H9 (cell line): ENCODE data around the gene TNIK. TPM values are rescaled to one million over a fixed set of nuclear protein-coding genes. Genes with fewer than 3 reads are reported as not detected.

Experiments used
- DNase-seq: peaks from one replicate; pipeline ENCODE4 v3.0.0-alpha.2; 2017
- H2AFZ ChIP-seq: one replicate; pipeline ENCODE4 v1.6.1; 2013; ENCODE audit warnings: mild to moderate bottlenecking, low read length, control low read depth, moderate library complexity
- H2AK5ac ChIP-seq: 2 replicates; pipeline ENCODE4 v1.6.1; 2013; ENCODE audit warnings: low read length, control low read depth, mixed read lengths; ENCODE audit not compliant: insufficient read length
- H2BK120ac ChIP-seq: one replicate; pipeline ENCODE4 v1.6.1; 2013; ENCODE audit warnings: low read depth, mild to moderate bottlenecking, low read length, control low read depth, inconsistent platforms; ENCODE audit not compliant: poor library complexity, severe bottlenecking
- H2BK12ac ChIP-seq: 2 replicates; pipeline ENCODE4 v1.6.1; 2013; ENCODE audit warnings: low read length, control low read depth, mixed read lengths, low read depth; ENCODE audit not compliant: insufficient read length
- H2BK15ac ChIP-seq: 2 replicates; pipeline ENCODE4 v1.6.1; 2013; ENCODE audit warnings: low read depth, low read length, control low read depth
- H2BK20ac ChIP-seq: one replicate; pipeline ENCODE4 v1.6.1; 2013; ENCODE audit warnings: low read depth, mild to moderate bottlenecking, low read length, control low read depth, inconsistent platforms; ENCODE audit not compliant: poor library complexity, severe bottlenecking
- H2BK5ac ChIP-seq: 2 replicates; pipeline ENCODE4 v1.6.1; 2013; ENCODE audit warnings: low read length, control low read depth, mixed read lengths; ENCODE audit not compliant: insufficient read length
- H3K14ac ChIP-seq: 2 replicates; pipeline ENCODE4 v1.6.1; 2013; ENCODE audit warnings: low read length, control low read depth; ENCODE audit not compliant: insufficient read depth
- H3K18ac ChIP-seq: 2 replicates; pipeline ENCODE4 v1.6.1; 2013; ENCODE audit warnings: low read depth, mild to moderate bottlenecking, mixed read lengths, low read length, control low read depth; ENCODE audit not compliant: insufficient read length
- H3K23ac ChIP-seq: 2 replicates; pipeline ENCODE4 v1.6.1; 2013; ENCODE audit warnings: low read length, control low read depth, mixed read lengths, low read depth; ENCODE audit not compliant: insufficient read length
- H3K23me2 ChIP-seq: 2 replicates; pipeline ENCODE4 v1.6.1; 2013; ENCODE audit warnings: low read depth, mild to moderate bottlenecking, mixed read lengths, low read length, control low read depth; ENCODE audit not compliant: insufficient read length, poor library complexity, severe bottlenecking
- H3K27ac ChIP-seq: 2 replicates; pipeline ENCODE4 v1.5.1; 2013; ENCODE audit warnings: low read length, control low read depth, mixed read lengths, low read depth; ENCODE audit not compliant: insufficient read length
- H3K27me3 ChIP-seq: 2 replicates; pipeline ENCODE4 v1.6.1; 2013; ENCODE audit warnings: low read length, control low read depth, inconsistent platforms; ENCODE audit not compliant: insufficient read depth
- H3K4ac ChIP-seq: 2 replicates; pipeline ENCODE4 v1.6.1; 2013; ENCODE audit warnings: low read depth, mild to moderate bottlenecking, control low read depth, inconsistent platforms, low read length, moderate library complexity
- H3K4me1 ChIP-seq: 2 replicates; pipeline ENCODE4 v1.6.1; 2013; ENCODE audit warnings: low read length, control low read depth, inconsistent platforms; ENCODE audit not compliant: insufficient read depth
- H3K4me2 ChIP-seq: 2 replicates; pipeline ENCODE4 v1.6.1; 2013; ENCODE audit warnings: low read length, control low read depth, mixed read lengths; ENCODE audit not compliant: insufficient read length, insufficient read depth
- H3K56ac ChIP-seq: 2 replicates; pipeline ENCODE4 v1.6.1; 2013; ENCODE audit warnings: low read depth, mild to moderate bottlenecking, mixed read lengths, low read length, control low read depth; ENCODE audit not compliant: insufficient read length
- H3K79me1 ChIP-seq: 2 replicates; pipeline ENCODE4 v1.6.1; 2013; ENCODE audit warnings: low read depth, mild to moderate bottlenecking, moderate library complexity, low read length, control low read depth, inconsistent platforms; ENCODE audit not compliant: insufficient read depth, poor library complexity, severe bottlenecking
- H3K79me2 ChIP-seq: 2 replicates; pipeline ENCODE4 v1.6.1; 2013; ENCODE audit warnings: low read length, control low read depth, inconsistent platforms; ENCODE audit not compliant: insufficient read depth
- H3K9ac ChIP-seq: 2 replicates; pipeline ENCODE4 v1.6.1; 2013; ENCODE audit warnings: low read length, control low read depth, mixed read lengths; ENCODE audit not compliant: insufficient read length; ENCODE audit errors: extremely low read depth
- H3K9me3 ChIP-seq: one replicate; pipeline ENCODE4 v1.6.1; 2013; ENCODE audit warnings: low read depth, low read length, inconsistent platforms; ENCODE audit not compliant: control insufficient read depth
- H3T11ph ChIP-seq: one replicate; pipeline ENCODE4 v1.6.1; 2013; ENCODE audit warnings: mild to moderate bottlenecking, low read length, control low read depth, inconsistent platforms
- H4K20me1 ChIP-seq: one replicate; pipeline ENCODE4 v1.6.1; 2013; ENCODE audit not compliant: control insufficient read depth, insufficient read length, insufficient read depth
- H4K5ac ChIP-seq: 2 replicates; pipeline ENCODE4 v1.6.1; 2013; ENCODE audit warnings: low read depth, mild to moderate bottlenecking, mixed read lengths, low read length, control low read depth; ENCODE audit not compliant: insufficient read length
- H4K8ac ChIP-seq: replicated peaks from 2 replicates; pipeline ENCODE4 v1.6.1; 2013; ENCODE audit warnings: low read length, control low read depth, mixed read lengths, low read depth; ENCODE audit not compliant: insufficient read length
- H4K91ac ChIP-seq: 2 replicates; pipeline ENCODE4 v1.6.1; 2013; ENCODE audit warnings: low read depth, mild to moderate bottlenecking, moderate library complexity, mixed read lengths, low read length, control low read depth; ENCODE audit not compliant: insufficient read length
- H3K27ac Mint-ChIP-seq, 3 experiments: 2 replicates in 2 of 3; 3 replicates in 1 of 3; pipeline ENCODE4 v1.8.0; 2020 to 2021; ENCODE audit warnings: mixed read lengths in 3 of 3, mild to moderate bottlenecking in 1 of 3, moderate library complexity in 1 of 3
- H3K27me3 Mint-ChIP-seq: 2 replicates; pipeline ENCODE4 v1.8.0; 2021; ENCODE audit warnings: low read depth, mild to moderate bottlenecking, moderate library complexity, mixed read lengths
- H3K36me3 Mint-ChIP-seq, 3 experiments: 2 replicates in 2 of 3; 3 replicates in 1 of 3; pipeline ENCODE4 v1.8.0; 2020 to 2021; ENCODE audit warnings: low read depth in 3 of 3, mixed read lengths in 3 of 3; ENCODE audit not compliant: insufficient read depth in 1 of 3
- H3K4me1 Mint-ChIP-seq, 2 experiments: 2 replicates each; pipeline ENCODE4 v1.8.0; 2020; ENCODE audit warnings: mixed read lengths in 2 of 2
- H3K4me3 Mint-ChIP-seq, 2 experiments: 2 replicates in 1 of 2; 3 replicates in 1 of 2; pipeline ENCODE4 v1.8.0; 2020 to 2021; ENCODE audit warnings: mild to moderate bottlenecking in 2 of 2, mixed read lengths in 2 of 2, moderate library complexity in 1 of 2
- H3K9me3 Mint-ChIP-seq, 2 experiments: 2 replicates in 1 of 2; 3 replicates in 1 of 2; pipeline ENCODE4 v1.8.0; 2020; ENCODE audit warnings: mild to moderate bottlenecking in 2 of 2, mixed read lengths in 2 of 2, moderate library complexity in 1 of 2
- CTCF ChIP-seq: fragments of 200-600 bp; sonication (generic); conservative IDR thresholded peaks from 3 replicates; pipeline ENCODE4 v1.8.0; 2021; ENCODE audit warnings: antibody characterized with exemption, mild to moderate bottlenecking
- total RNA-seq: library from RNA; stranded (reverse); gene quantifications from 2 replicates; pipeline ENCODE4 v1.2.1, GENCODE V29; 2021

TNIK gene
- total RNA-seq, 1 experiment from 2014 or later = 15.9 TPM

GRCh38 chr3:171476532-171477102 is 16.4 kb upstream of the TNIK start:
- Histone ChIP-seq H3K14ac (no peak overlapping the region), H3K23ac (no peak overlapping the region), H3K9ac (no peak overlapping the region), H2AK5ac (no peak overlapping the region), H2BK5ac (no peak overlapping the region), H4K8ac (no peak overlapping the region), H3K23me2 (no peaks in the 10 kb centered on the region), H3K9me3 (no peaks in the 10 kb centered on the region), H4K5ac (no peak overlapping the region), H3K56ac (no peak overlapping the region), H3K27ac (no peak overlapping the region), H3K27me3 (no peaks in the 10 kb centered on the region), H2BK120ac (no peak overlapping the region), H3K79me1 (no peaks in the 10 kb centered on the region), H3K79me2 (no peaks in the 10 kb centered on the region), H3T11ph (no peak overlapping the region), H3K4ac (no peak overlapping the region), H3K4me2 (no peak overlapping the region), H2BK15ac (no peak overlapping the region), H4K20me1 (no peaks in the 10 kb centered on the region), H4K91ac (no peak overlapping the region), H2BK20ac (no peak overlapping the region), H3K4me1 (no peaks in the 10 kb centered on the region), H3K18ac (no peak overlapping the region), H2BK12ac (no peak overlapping the region), H2AFZ (no peak overlapping the region)
- no peak for TF ChIP-seq CTCF
- H3K27me3 Mint-ChIP-seq = no peaks in the 10 kb centered on the region; the same call in 1 of the 2 replicates
- no peak overlapping the region for H3K4me3 Mint-ChIP-seq
- no peaks in the 10 kb centered on the region for H3K9me3 Mint-ChIP-seq
- H3K4me1 Mint-ChIP-seq = peaks cover 5 to 10% of the 10 kb centered on the region in 2 experiments
- DNase-seq = no peak
- H3K36me3 Mint-ChIP-seq = no peaks in the 10 kb centered on the region
- H3K27ac Mint-ChIP-seq = no peak overlapping the region
